ENCODE results near the gene TRPC4AP.
"Not testable (repeated sequence)": the region's sequence is repeated elsewhere in the genome, so short reads cannot be mapped to it uniquely, and the experiment has no call there.

TRPC4AP gene

GRCh38 chr20:35055445-35056276 lies 36.9 kb downstream of the TRPC4AP start:
- DNase-seq, result no peak

GRCh38 chr20:35054814-35055213 lies 37.8 kb downstream of the TRPC4AP start:
- no peak for DNase-seq

DNA sequence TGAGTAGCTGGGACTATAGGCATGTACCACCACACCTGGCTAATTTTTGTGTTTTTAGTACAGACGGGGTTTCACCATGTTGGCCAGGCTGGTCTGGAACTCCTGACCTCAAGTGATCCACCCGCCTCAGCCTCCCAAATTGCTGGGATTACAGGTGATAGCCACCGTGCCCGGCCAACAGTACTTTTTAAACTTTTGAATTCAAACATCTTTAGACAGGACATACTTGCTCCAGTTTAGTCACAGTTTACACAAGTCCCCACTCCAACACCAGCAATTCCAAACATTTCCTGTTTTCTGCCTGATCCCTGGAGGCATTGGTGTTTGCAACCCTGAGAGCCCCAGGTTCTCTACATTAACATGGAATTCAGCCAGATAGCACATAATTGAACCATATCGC lies 40.0 kb downstream of the TRPC4AP start:
- not testable (repeated sequence) for DNase-seq

- DNase-seq, result no peak
Observed at GRCh38 chr20:35049776-35050352, 42.7 kb downstream of the TRPC4AP start.

GRCh38 chr20:35048739-35049138 lies 43.9 kb downstream of the TRPC4AP start:
- no peak for DNase-seq

DNA sequence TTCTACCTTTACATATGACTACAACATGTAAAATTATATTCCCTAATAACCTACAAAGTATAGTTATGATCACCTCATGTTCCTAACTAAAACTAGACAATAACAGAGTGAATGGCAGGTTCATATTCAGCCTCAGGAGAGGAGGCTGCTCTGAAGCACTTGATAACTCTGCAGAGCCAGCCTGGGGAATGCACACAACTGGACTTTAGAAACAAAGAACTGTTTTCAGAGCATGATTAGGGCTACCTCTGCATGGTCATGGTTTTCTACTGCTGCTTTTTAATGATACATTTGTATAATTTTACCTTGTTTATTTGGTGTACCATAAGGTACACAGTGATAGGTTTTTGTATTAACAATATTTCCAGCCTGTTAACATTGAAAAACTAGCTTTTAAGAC lies 50.3 kb downstream of the TRPC4AP start:
- no peak for DNase-seq

DNA sequence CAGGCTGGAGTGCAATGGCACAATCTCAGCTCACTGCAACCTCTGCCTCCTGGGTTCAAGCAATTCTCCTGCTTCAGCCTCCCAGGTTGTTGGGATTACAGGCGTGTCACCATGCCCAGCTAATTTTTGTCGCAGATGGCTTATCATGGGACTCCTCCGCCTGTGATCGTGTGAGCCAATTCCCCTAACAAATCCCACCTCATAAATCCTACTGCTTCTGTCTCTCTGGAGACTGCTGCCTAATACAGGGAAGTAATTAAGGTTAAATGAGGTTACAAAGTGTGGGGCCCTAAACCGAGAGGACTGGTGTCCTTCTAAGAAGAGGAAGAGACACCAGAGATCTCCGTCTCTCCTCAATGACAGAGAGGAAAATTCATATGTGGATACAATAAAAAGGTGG lies 52.0 kb downstream of the TRPC4AP start:
- DNase-seq, result no peak

- no peak for DNase-seq
Observed at GRCh38 chr20:35039846-35040489, 52.6 kb downstream of the TRPC4AP start.

DNA sequence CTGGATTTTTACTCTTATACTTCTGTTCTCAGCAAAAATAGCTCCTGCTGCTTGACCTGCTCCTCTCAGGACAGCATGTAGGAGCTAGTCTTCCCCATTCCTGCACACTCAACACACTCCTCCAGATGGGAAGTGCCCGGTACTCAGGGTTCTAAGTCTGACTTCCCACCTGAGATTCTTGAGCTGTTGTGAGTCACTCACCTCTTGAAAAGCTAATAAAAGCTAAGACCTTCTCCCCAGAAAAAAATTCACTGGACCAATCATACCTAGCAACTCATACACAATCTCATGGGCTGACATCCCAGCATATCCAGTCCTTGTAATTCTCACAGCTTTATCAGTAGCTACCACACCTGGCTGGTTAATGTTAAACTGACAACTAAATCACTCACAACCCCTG lies 53.5 kb downstream of the TRPC4AP start:
- DNase-seq, result no peak

DNA sequence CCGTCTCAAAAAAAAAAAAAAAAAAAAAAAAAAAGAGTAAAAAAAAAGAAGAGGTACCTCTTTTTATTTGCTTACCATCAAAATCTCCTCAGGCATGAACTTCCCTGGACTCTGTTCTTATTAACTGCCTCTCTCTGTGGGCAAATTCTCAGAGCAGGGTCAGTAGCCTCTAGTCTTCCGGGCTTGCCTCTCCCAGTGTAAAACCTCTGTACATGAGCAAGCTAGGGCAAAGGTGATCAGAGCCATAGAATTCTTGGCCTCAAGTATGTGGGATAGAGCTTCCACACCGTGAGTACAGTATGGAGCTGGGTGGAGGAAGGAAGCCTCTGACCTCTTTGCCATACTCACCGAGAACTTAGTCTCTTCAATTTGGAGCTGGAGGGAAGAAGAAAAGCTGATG lies 58.5 kb downstream of the TRPC4AP start:
- no peak for DNase-seq

DNA sequence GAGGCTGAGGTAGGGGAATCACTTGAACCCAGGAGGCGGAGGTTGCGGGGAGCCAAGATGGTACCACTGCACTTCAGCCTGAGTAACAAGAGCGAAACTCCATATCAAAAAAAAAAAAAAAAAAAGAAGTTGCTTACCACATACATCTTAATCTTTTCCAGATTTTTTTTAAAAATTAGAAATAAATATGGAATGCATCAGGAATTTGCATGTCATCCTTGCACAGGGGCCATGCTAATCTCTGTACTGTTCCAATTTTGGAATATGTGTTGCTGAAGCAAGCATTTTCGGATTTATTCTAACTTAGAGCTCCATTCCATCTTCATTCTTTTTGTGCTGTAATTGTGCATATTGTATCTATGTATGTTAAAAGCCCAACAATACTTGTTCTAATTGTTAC lies 62.5 kb downstream of the TRPC4AP start:
- DNase-seq, result no peak

DNA sequence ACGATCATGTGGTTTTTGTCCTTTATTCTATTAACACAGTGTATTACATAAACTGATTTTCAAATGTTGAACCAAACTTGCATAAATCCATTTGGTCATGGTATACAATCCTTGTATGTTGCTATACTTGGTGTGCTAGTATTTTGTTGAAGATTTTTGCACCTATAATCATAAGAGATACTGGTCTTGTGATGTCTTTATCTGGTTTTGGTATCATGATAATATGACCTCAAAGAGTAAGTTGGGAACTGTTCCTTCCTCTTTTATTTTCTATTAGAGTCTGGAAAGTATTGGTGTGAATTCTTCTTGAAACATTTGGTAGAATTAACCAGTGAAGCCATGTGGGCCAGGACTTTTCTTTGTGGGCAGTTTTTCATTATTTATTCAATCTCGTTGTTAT lies 65.3 kb downstream of the TRPC4AP start:
- no peak for DNase-seq

GRCh38 chr20:35025116-35025515 lies 67.5 kb downstream of the TRPC4AP start:
- DNase-seq, result no peak

DNA sequence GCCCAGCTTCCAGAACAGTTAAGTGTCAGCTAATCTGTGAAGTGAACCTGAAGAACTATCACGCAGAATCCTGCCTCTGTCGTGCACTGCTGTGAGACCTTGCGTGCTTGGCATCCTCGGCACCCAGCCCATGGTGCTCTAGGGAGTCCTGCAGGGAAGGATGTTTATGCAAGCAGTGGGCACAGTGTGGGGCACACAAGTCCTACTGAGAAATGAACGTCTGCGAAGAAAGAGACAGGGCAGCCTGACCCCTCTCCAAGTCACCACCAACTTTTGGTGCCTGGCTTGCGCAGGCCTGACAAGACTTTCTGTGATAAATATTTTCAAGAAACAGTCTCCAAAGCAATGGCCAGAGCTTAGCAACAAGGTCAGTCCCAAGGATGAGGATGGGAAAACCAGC lies 69.0 kb downstream of the TRPC4AP start:
- DNase-seq, result no peak

- no peak for DNase-seq
Observed at GRCh38 chr20:35021831-35022230, 70.8 kb downstream of the TRPC4AP start.

- no peak for DNase-seq
Observed at GRCh38 chr20:35021063-35021462, 71.5 kb downstream of the TRPC4AP start.

- DNase-seq, result no peak
Observed at GRCh38 chr20:35020108-35020928, 72.3 kb downstream of the TRPC4AP start.

- DNase-seq, result no peak
Observed at GRCh38 chr20:35018590-35019371, 73.8 kb downstream of the TRPC4AP start.

DNA sequence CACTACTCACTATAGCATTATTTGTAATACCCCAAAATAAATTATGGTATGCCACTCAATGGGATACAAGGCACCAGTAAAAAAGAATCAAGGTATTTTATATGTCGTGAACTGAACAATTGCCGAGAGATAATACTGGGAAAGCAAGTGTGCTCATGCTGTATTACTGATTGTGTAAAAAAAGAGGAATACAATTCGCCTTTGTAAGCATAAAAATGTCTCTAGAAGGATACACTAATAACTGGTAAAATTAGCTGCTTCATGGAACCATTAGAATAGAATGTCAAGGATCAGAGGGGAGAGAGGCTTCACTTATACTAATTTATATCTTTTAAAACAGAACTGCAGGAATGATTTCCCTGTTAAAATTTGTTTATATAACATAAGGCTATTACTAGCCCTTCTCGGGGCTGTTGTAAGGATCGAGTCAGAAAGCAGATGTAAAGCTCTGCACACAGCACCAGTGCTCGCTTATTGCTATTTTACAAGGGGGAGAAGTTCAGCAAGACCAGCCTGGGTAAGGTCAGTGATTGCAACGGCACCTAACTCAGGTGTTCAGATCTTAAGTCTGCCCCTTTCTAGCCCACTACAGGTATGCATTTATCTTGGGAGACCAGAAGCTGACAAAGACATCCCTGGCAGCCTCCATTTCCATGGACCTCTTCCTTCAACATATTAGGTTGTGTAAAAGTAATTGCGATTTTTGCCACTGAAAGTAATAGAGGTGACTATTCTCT lies 75.3 kb downstream of the TRPC4AP start:
- no peak for DNase-seq

DNA sequence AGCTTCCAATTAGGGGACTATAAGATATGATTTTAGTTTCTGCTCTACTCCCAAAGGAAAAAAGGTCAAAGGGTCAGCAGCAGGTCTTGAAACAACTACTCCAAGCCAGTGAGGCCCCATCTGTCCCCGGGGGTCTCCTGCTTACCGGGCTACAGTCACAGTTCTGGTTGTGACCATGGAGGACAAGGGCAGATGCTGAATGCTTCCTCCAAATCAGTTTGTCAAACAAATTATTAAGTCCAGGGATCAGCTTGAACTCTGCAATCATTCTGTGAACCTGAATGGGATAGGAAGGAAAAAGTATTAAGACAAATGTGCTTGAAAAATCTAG lies 76.8 kb downstream of the TRPC4AP start:
- DNase-seq, result no peak

DNA sequence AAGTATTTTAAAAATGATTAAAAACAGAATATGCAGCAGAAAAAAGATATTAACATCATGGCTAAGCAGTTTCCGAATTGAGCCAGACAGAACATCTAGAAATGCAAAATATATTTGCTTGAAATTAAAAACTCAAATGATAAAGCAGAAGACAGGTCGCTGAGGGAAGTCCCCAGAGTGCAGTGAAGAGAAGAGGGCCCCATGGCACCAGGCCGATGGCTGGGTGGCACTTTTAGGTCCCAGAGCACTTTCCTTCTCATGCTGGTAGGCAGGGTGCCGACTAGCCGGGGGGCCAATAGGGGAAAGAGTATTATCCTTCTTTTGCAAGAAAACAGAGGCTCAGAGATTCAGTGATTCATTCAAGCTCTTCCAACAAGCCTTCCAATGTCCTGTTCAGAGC lies 78.1 kb downstream of the TRPC4AP start:
- no peak for DNase-seq

Data from NCI-H2029 (cell line).